Activated CD8-positive, alpha-beta T cell treated with anti-CD3 and anti-CD28 coated beads, Interleukin-2, amount 10 ng/mL, durations not matched to agents 7 days and 5 days (primary cell): Measurements from ENCODE around the gene TMC6. TPM values are rescaled to one million over a fixed set of nuclear protein-coding genes. Genes with fewer than 3 reads are reported as not detected.

ENCODE experiments used
- ATAC-seq: fragments of 150-1000 bp; cut with Tn5 transposase; one replicate; pipeline ENCODE4 v1.10.0; 2021; ENCODE audit warnings: moderate library complexity
- CTCF ChIA-PET: fragments of 350-600 bp; sonication (Branson Sonifier 250); formaldehyde crosslinking; loops from one replicate; lab custom pipeline; 2021; ENCODE audit warnings: antibody characterized with exemption; lab: Charles Lee
- POLR2A ChIA-PET: fragments of 350-600 bp; sonication (Branson Sonifier 250); formaldehyde crosslinking; loops from one replicate; lab custom pipeline; 2021; ENCODE audit warnings: antibody characterized with exemption; lab: Charles Lee
- DNase-seq: peaks from one replicate; pipeline ENCODE4 v3.0.0-alpha.2; 2020
- H3K27ac Mint-ChIP-seq: one replicate; pipeline ENCODE4 v1.8.0; 2021; ENCODE audit warnings: mild to moderate bottlenecking, mixed read lengths
- H3K27me3 Mint-ChIP-seq: one replicate; pipeline ENCODE4 v1.8.0; 2021; ENCODE audit warnings: low read depth, mixed read lengths
- H3K36me3 Mint-ChIP-seq: one replicate; pipeline ENCODE4 v1.8.0; 2021; ENCODE audit warnings: low read depth, mixed read lengths
- H3K4me1 Mint-ChIP-seq: one replicate; pipeline ENCODE4 v1.8.0; 2021; ENCODE audit warnings: low read depth, mixed read lengths
- H3K4me3 Mint-ChIP-seq: one replicate; pipeline ENCODE4 v1.8.0; 2021; ENCODE audit warnings: mild to moderate bottlenecking, mixed read lengths
- H3K9me3 Mint-ChIP-seq: one replicate; pipeline ENCODE4 v1.8.0; 2022; ENCODE audit warnings: mixed read lengths; ENCODE audit not compliant: insufficient read depth
- total RNA-seq, 2 experiments: library from RNA; stranded (reverse); gene quantifications; one replicate each; pipeline ENCODE4 v1.2.3, GENCODE V29; 2021

The TMC6 gene
- total RNA-seq, 2 experiments from 2014 or later = 407 to 476 TPM

- H3K36me3 Mint-ChIP-seq = peaks cover 67% of the 10 kb centered on the region
- no peak overlapping the region for H3K4me3 Mint-ChIP-seq
- peaks cover 36% of the 10 kb centered on the region for H3K4me1 Mint-ChIP-seq
These were observed 15.8 kb downstream of the TMC6 start for GRCh38 chr17:78112518-78113471.

GRCh38 chr17:78111727-78112517 lies 16.6 kb downstream of the TMC6 start:
- H3K27ac Mint-ChIP-seq = no peak overlapping the region

More at GRCh38 chr17:78112518-78113471, 15.8 kb downstream of the TMC6 start:
- no peaks in the 10 kb centered on the region for H3K9me3 Mint-ChIP-seq
- ChIA-PET POLR2A (interaction anchor here (0.5 to 4.6 kb wide), 6 partner anchors 8 to 22 kb away, joined by 3 to 36 read pairs (median 7); partner anchors contain the start of gene TMC8), CTCF (interaction anchor here (0.9 to 6.3 kb wide), 12 partner anchors 12 to 139 kb away, joined by 3 to 63 read pairs (median 6); partner anchors contain the start of gene TMC8)
- H3K27me3 Mint-ChIP-seq = no peaks in the 10 kb centered on the region
- ATAC-seq = peak; percentile 80
- DNase-seq = peak; percentile 84
- peak overlapping the region; percentile 81 for H3K27ac Mint-ChIP-seq

GRCh38 chr17:78111016-78111726 lies 17.4 kb downstream of the TMC6 start:
- Mint-ChIP-seq H3K27ac (peak overlapping the region; percentile 6), H3K4me1 (peaks cover 32% of the 10 kb centered on the region)

More at GRCh38 chr17:78111727-78112517, 16.6 kb downstream of the TMC6 start:
- Mint-ChIP-seq H3K27me3 (no peaks in the 10 kb centered on the region), H3K9me3 (no peaks in the 10 kb centered on the region), H3K4me1 (peaks cover 34% of the 10 kb centered on the region), H3K36me3 (peaks cover 66% of the 10 kb centered on the region), H3K4me3 (no peak overlapping the region)
- DNase-seq (no peak), ATAC-seq (no peak)
- POLR2A ChIA-PET = interaction anchor here (0.5 to 4.6 kb wide), 6 partner anchors 9 to 30 kb away, joined by 3 to 36 read pairs (median 4); partner anchors contain the start of genes TMC6 and TMC8
- CTCF ChIA-PET = interaction anchor here (0.9 to 6.3 kb wide), 10 partner anchors 11 to 140 kb away, joined by 3 to 63 read pairs (median 6); no protein-coding TSS in a partner anchor

GRCh38 chr17:78110363-78111015 lies 18.1 kb downstream of the TMC6 start:
- no peak overlapping the region for H3K4me3 Mint-ChIP-seq
- H3K27ac Mint-ChIP-seq = peak overlapping the region; percentile 26
- CTCF ChIA-PET = interaction anchor here (0.9 to 6.3 kb wide), 4 partner anchors 15 to 33 kb away, joined by 3 to 63 read pairs (median 3); no protein-coding TSS in a partner anchor
- POLR2A ChIA-PET = interaction anchor here (0.6 to 1.1 kb wide), 2 partner anchors 17 to 76 kb away, joined by 4 to 5 read pairs; partner anchors contain the start of gene TMC6
- no peaks in the 10 kb centered on the region for H3K9me3 Mint-ChIP-seq
- no peaks in the 10 kb centered on the region for H3K27me3 Mint-ChIP-seq
- peaks cover 32% of the 10 kb centered on the region for H3K4me1 Mint-ChIP-seq
- DNase-seq (no peak), ATAC-seq (no peak)
- peaks cover 64% of the 10 kb centered on the region for H3K36me3 Mint-ChIP-seq

More at GRCh38 chr17:78111016-78111726, 17.4 kb downstream of the TMC6 start:
- POLR2A ChIA-PET = interaction anchor here (0.6 to 1.2 kb wide), 3 partner anchors 17 to 75 kb away, joined by 3 to 5 read pairs (median 4); partner anchors contain the start of gene TMC6
- no peak overlapping the region for H3K4me3 Mint-ChIP-seq
- DNase-seq (no peak), ATAC-seq (no peak)
- peaks cover 64% of the 10 kb centered on the region for H3K36me3 Mint-ChIP-seq
- H3K27me3 Mint-ChIP-seq = no peaks in the 10 kb centered on the region
- CTCF ChIA-PET = interaction anchor here (0.9 to 6.3 kb wide), 4 partner anchors 10 to 33 kb away, joined by 3 to 63 read pairs (median 4); no protein-coding TSS in a partner anchor
- no peaks in the 10 kb centered on the region for H3K9me3 Mint-ChIP-seq

GRCh38 chr17:78109489-78109761 lies 19.1 kb downstream of the TMC6 start:
- ATAC-seq = no peak
- H3K27me3 Mint-ChIP-seq = no peaks in the 10 kb centered on the region
- no peak for DNase-seq
- H3K9me3 Mint-ChIP-seq = no peaks in the 10 kb centered on the region
- POLR2A ChIA-PET = interaction anchor here (1.6 kb wide), 1 partner anchor 21 kb away, joined by 6 read pairs; the partner anchor contains the start of gene TMC8
- peak overlapping the region; percentile 25 for H3K27ac Mint-ChIP-seq
- peaks cover 56% of the 10 kb centered on the region for H3K36me3 Mint-ChIP-seq
- H3K4me3 Mint-ChIP-seq = no peak overlapping the region
- peaks cover 24% of the 10 kb centered on the region for H3K4me1 Mint-ChIP-seq
- CTCF ChIA-PET = interaction anchor here (1.0 kb wide), 1 partner anchor 16 kb away, joined by 3 read pairs; no protein-coding TSS in a partner anchor

GRCh38 chr17:78108726-78109488 lies 19.6 kb downstream of the TMC6 start:
- peaks cover 19% of the 10 kb centered on the region for H3K4me1 Mint-ChIP-seq
- H3K27ac Mint-ChIP-seq = peak overlapping the region; percentile 25
- no peaks in the 10 kb centered on the region for H3K27me3 Mint-ChIP-seq
- ATAC-seq (no peak), DNase-seq (no peak)
- ChIA-PET CTCF (interaction anchor here (0.7 to 1.0 kb wide), 2 partner anchors 17 to 29 kb away, joined by 3 to 5 read pairs; no protein-coding TSS in a partner anchor), POLR2A (interaction anchor here (1.6 kb wide), 1 partner anchor 21 kb away, joined by 6 read pairs; the partner anchor contains the start of gene TMC8)
- peaks cover 54% of the 10 kb centered on the region for H3K36me3 Mint-ChIP-seq
- H3K4me3 Mint-ChIP-seq = no peak overlapping the region
- no peaks in the 10 kb centered on the region for H3K9me3 Mint-ChIP-seq

DNA sequence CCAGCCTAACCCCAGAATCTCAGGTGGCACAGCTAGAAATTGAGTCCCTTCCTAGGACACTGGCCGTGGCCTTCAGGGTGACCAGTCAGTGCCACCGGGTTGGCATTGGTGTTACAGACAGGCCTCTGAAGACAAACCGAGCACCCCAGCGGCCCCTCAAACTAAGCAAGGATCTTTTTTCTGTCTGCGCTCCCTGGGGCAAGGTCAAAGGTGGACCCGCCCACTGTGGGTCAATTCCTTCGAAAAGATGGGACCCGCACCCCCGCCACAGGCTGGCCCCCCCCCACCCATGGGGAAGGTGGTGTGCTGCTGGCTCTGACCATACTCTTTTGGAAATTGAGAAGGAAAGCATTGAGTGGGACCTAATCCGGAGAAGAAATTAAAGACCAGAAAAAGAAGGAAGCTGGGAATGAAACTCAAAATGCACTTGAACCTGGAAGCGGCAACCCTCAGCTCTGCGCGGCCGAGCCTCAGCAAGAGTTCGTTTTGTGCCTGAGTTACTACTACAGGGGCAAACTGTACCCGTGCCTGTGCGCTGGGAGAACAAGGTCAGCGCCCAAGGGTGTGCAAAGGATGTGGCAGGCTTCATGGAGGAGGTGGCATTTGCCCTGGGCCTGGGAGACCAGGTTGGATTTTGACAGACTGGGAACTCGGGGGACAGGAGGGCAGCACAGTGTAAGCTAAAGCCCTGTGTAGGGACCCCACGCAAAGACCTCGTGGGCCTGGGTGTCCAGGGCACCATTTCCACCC lies 20.4 kb downstream of the TMC6 start:
- Mint-ChIP-seq H3K4me1 (peaks cover 12% of the 10 kb centered on the region), H3K4me3 (no peak overlapping the region), H3K27me3 (no peaks in the 10 kb centered on the region), H3K9me3 (no peaks in the 10 kb centered on the region), H3K36me3 (peaks cover 50% of the 10 kb centered on the region), H3K27ac (no peak overlapping the region)
- ATAC-seq (no peak), DNase-seq (no peak)
- POLR2A ChIA-PET = interaction anchor here (0.5 to 1.6 kb wide), 3 partner anchors 22 to 45 kb away, joined by 3 to 6 read pairs (median 4); partner anchors contain the start of gene TMC8
- CTCF ChIA-PET = interaction anchor here (0.7 to 1.7 kb wide), 2 partner anchors 23 to 30 kb away, joined by 5 to 7 read pairs; no protein-coding TSS in a partner anchor

DNA sequence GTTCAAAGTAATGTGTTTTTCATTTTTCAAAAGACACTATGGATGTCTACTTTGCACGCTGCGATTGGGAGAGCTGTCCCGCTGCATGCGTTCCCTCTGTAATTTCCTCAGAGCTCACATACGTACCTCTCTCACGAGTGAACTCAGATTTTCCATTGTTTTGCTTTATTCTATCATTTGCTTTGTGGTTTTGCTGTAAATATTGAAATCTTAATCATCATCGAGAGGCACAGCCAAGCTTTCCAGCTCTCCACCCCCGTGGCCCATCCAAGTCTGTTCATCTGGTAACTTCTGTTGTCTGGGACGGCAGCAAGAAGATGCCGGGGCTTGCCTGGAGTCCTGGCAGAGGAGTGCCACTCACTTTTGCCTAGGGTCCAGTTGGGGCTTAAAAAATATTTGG lies 21.1 kb downstream of the TMC6 start:
- Mint-ChIP-seq H3K27me3 (no peaks in the 10 kb centered on the region), H3K4me3 (no peak overlapping the region), H3K27ac (no peak overlapping the region), H3K36me3 (peaks cover 44% of the 10 kb centered on the region), H3K9me3 (no peaks in the 10 kb centered on the region), H3K4me1 (peaks cover 5% of the 10 kb centered on the region)
- DNase-seq = no peak
- ATAC-seq = no peak
- ChIA-PET POLR2A (interaction anchor here (1.0 kb wide), 1 partner anchor 23 kb away, joined by 4 read pairs; the partner anchor contains the start of gene TMC8), CTCF (interaction anchor here (0.7 to 1.7 kb wide), 2 partner anchors 22 to 224 kb away, joined by 4 to 7 read pairs; no protein-coding TSS in a partner anchor)

DNA sequence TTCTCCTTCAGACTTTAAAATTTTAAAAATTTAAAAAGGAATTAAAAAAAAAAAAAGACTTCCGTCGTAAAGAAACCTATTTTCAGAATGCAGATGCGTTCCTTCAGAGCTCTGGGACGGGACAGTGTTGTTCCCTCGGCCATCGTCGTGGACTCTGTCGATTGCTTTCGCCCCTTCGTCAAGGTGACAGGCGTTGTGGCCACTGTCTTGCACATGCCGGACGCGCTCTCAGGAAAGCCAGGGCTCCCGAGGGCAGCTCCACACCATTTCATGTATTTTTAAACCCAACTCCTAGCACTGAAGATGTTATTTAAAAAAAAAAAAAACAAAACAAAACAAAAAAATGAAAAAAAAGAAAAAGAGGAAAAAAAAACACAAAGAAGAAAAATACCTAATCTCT lies 22.3 kb downstream of the TMC6 start:
- no peak for ATAC-seq
- Mint-ChIP-seq H3K27ac (no peak overlapping the region), H3K4me3 (no peak overlapping the region), H3K4me1 (peaks cover 4% of the 10 kb centered on the region), H3K27me3 (no peaks in the 10 kb centered on the region), H3K9me3 (no peaks in the 10 kb centered on the region), H3K36me3 (peaks cover 50% of the 10 kb centered on the region)
- ChIA-PET POLR2A (interaction anchor here (0.6 kb wide), 1 partner anchor 152 kb away, joined by 5 read pairs; no protein-coding TSS in a partner anchor), CTCF (interaction anchor here (0.8 to 1.7 kb wide), 2 partner anchors 9 to 21 kb away, joined by 4 to 7 read pairs; no protein-coding TSS in a partner anchor)
- DNase-seq = no peak
